ENCODE data around the gene CNTRL.
A peak's percentile ranks its signal among the peaks of the same experiment; 100 is the strongest.
"Not testable (repeated sequence)": the region's sequence is repeated elsewhere in the genome, so short reads cannot be mapped to it uniquely, and the experiment has no call there.

CNTRL gene

GRCh38 chr9:121071370-121071755 lies 3.4 kb upstream of the CNTRL start:
- DNase-seq, result no peak

- no peak for DNase-seq
These were observed 2.9 kb upstream of the CNTRL start for GRCh38 chr9:121071756-121072421.

- DNase-seq, result peak; percentile 8
These were observed 1.7 kb upstream of the CNTRL start for GRCh38 chr9:121073038-121073437.

- DNase-seq, result no peak
These were observed 689 bp downstream of the CNTRL start for GRCh38 chr9:121075251-121076036.

GRCh38 chr9:121082075-121082474 lies 7.3 kb downstream of the CNTRL start:
- DNase-seq, result no peak

GRCh38 chr9:121085661-121086060 lies 10.9 kb downstream of the CNTRL start:
- DNase-seq, result no peak

GRCh38 chr9:121088576-121088975 lies 13.8 kb downstream of the CNTRL start:
- no peak for DNase-seq

GRCh38 chr9:121090743-121091142 lies 16.0 kb downstream of the CNTRL start:
- DNase-seq, result not testable (repeated sequence)

GRCh38 chr9:121095057-121095456 lies 20.3 kb downstream of the CNTRL start:
- DNase-seq, result no peak

- no peak for DNase-seq
These were observed 23.9 kb downstream of the CNTRL start for GRCh38 chr9:121098567-121099198.

GRCh38 chr9:121104054-121104453 lies 29.3 kb downstream of the CNTRL start:
- DNase-seq, result not testable (repeated sequence)

- DNase-seq, result no peak
These were observed 30.8 kb downstream of the CNTRL start for GRCh38 chr9:121105531-121105930.

GRCh38 chr9:121107029-121107428 lies 32.3 kb downstream of the CNTRL start:
- no peak for DNase-seq

- DNase-seq, result no peak
These were observed 33.1 kb downstream of the CNTRL start for GRCh38 chr9:121107881-121108280.

GRCh38 chr9:121115466-121115865 lies 40.7 kb downstream of the CNTRL start:
- no peak for DNase-seq

- no peak for DNase-seq
These were observed 43.5 kb downstream of the CNTRL start for GRCh38 chr9:121118266-121118665.

- DNase-seq, result no peak
These were observed 45.6 kb downstream of the CNTRL start for GRCh38 chr9:121120386-121120785.

GRCh38 chr9:121121582-121122087 lies 46.9 kb downstream of the CNTRL start:
- DNase-seq, result peak; percentile 92

GRCh38 chr9:121122246-121123032 lies 47.7 kb downstream of the CNTRL start:
- no peak for DNase-seq

GRCh38 chr9:121123816-121124535 lies 49.2 kb downstream of the CNTRL start:
- DNase-seq, result no peak

GRCh38 chr9:121125590-121125989 lies 50.8 kb downstream of the CNTRL start:
- DNase-seq, result no peak

- DNase-seq, result not testable (repeated sequence)
These were observed 54.6 kb downstream of the CNTRL start for GRCh38 chr9:121129384-121129783.

Measured in NCI-H2029 (cell line).